GM19351 (cell line): ENCODE measurements around the gene CEACAM1.
"Not testable (repeated sequence)": the region's sequence is repeated elsewhere in the genome, so short reads cannot be mapped to it uniquely, and the experiment has no call there.

ENCODE experiments used
- ATAC-seq: cut with Tn5 transposase; IDR thresholded peaks from one replicate; pipeline ENCODE4 v1.9.1; 2021; ENCODE audit warnings: mild to moderate bottlenecking, moderate library complexity; ENCODE audit not compliant: unreplicated experiment

Gene CEACAM1

DNA sequence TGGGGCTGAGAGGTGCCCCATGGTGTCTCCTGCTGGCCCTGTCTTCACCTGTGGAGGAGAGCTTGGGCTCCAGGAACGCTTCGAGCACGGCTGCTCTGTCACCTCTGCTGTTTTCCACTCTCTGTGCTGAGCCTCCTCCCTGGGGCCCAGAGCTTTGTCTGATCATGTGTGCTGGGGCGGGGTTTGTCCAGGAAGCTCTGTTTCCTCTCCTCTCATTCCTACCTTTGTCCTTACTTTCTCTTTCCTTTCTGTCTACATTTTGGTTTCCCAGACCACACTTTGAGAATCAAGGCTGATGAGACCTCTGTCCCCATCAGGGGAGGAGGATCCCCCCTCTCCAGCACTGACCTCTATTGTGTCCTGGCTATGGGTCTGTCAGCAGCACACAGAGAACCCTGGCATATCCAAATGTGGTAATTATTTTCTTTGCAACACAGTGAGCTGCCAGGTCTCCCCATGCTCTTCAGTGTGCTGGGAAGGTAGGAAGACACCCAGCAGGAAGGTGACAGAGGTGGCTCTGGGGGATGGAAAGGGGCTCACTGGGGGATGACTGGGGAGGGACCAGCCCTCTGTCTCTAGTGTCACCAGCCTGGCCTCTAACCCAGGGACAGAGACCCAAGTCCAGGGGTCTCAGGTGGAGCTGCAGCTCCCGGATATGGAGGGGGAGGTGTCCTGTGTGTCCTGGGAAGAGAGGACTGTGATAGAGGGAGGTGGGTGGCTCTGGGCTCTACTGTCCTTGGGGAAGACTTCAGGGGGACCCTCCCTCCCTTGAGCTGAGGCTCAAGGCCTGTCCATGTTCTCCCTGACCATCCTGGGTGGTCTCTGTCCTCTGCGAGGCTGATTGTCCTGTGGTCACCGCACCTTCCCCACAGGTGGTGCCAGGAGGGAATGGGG lies at the start of gene CEACAM1:
Gene CEACAM1 (minus strand): TSS at position 128 of the 894 bp plus-strand sequence. CDS start 107 bp downstream, at position 21.
- peak; percentile 54 for ATAC-seq

DNA sequence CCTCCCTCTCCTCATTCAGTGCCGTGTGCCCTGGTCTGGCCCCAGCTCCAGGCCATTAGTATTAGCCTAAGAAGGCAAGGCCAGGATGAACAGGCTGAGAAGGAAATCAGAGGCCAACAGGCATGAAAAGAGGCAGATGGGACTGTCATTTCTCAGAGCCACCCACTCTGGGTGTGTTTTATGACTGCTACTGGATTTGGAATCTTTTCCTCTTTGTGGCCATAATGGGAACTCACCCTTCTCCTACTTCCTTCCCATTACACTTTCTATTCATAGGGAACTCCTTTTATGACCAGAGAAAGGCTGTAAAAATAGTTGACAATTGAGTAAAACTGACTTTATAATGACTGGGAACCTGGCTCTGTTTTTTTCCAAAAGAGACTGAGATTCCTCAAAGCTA lies 48.7 kb upstream of the CEACAM1 start:
- ATAC-seq = no peak

GRCh38 chr19:42576241-42576640 lies 48.0 kb upstream of the CEACAM1 start:
- ATAC-seq = no peak

GRCh38 chr19:42573642-42574041 lies 45.4 kb upstream of the CEACAM1 start:
- no peak for ATAC-seq

- no peak for ATAC-seq
Observed at GRCh38 chr19:42571116-42571515, 42.8 kb upstream of the CEACAM1 start.

DNA sequence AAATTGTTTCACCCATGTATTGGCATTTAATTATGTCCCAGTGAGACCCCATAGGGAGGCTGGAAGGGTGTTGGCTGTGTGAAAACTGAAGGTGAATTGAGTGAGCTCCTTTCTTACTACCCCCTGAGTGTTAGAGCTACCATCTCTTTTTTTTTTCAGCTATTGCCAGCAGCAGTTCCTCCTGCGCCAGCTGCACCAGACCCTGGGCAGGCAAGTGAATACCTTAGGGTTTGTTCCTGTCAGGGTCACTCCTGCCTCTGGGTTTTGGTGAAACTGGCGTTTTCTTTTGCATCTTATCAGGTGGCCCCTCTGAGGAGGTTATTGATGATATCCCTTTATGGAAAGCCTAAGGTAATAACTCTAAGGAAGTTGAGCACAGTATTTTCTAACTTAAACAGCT lies 40.9 kb upstream of the CEACAM1 start:
- no peak for ATAC-seq

GRCh38 chr19:42568006-42568405 lies 39.7 kb upstream of the CEACAM1 start:
- ATAC-seq = no peak

- ATAC-seq = no peak
Observed at GRCh38 chr19:42567567-42567966, 39.3 kb upstream of the CEACAM1 start.

DNA sequence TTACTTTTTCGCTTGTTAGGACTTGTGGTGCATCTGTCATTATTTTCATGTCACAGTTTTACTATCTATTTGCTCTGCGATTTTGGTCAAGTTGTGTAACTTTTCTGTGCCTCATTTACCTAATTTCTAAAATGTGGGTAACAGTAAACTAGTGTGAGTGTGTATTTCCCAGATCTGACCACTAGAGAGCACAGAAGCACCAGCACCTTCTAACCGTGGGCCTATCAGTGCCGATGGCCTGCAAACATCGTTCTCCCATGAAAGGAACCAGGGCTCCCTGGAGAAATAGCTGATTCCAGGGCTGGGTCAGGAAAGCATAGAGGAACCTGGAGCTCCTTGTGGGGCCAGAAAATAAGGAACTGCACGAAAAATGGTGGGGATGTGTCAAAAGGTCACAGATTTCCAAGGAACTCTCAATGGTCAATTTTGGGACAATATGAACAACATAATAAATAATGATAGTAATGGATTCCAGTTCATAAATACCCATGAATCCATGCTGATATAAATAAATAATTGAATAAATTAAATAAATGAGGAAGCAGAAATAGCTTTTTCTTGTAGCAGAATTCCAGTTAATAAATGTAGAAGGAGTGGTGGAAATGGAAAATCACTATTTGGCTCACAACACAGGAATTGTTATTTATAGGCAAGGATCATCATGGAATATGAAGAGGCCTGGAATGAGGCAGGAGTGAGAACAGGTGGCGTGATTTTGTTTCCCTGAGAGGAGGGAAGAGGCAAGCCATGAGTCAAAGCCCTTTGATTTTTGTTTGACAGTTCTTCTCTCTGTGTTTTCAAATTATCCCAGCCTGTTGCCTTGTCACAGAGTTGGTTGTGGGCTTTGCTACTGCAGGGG lies 35.3 kb upstream of the CEACAM1 start:
- peak; percentile 69 for ATAC-seq

GRCh38 chr19:42561512-42561911 lies 33.2 kb upstream of the CEACAM1 start:
- ATAC-seq = no peak

- no peak for ATAC-seq
Observed at GRCh38 chr19:42560731-42561130, 32.5 kb upstream of the CEACAM1 start.

GRCh38 chr19:42558450-42559150 lies 30.3 kb upstream of the CEACAM1 start:
- no peak for ATAC-seq

DNA sequence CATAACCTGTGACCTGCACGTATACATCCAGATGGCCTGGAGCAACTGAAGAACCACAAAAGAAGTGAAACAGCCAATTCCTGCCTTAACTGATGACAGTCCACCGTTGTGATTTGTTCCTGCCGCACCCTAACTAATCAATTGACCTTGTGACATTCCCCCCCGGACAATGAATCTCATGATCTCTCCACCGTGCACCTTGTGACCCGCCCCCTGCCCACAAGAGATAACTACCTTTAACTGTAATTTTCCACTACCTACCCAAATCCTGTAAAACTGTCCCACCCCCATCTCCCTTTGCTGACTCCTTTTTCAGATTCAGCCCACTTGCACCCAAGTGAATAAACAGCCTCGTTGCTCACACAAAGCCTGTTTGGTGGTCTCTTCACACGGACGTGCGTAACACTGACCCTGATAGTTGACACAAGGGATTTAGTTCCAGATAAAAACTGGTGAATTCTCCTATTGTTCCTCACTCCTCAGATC lies 29.1 kb upstream of the CEACAM1 start:
- not testable (repeated sequence) for ATAC-seq

DNA sequence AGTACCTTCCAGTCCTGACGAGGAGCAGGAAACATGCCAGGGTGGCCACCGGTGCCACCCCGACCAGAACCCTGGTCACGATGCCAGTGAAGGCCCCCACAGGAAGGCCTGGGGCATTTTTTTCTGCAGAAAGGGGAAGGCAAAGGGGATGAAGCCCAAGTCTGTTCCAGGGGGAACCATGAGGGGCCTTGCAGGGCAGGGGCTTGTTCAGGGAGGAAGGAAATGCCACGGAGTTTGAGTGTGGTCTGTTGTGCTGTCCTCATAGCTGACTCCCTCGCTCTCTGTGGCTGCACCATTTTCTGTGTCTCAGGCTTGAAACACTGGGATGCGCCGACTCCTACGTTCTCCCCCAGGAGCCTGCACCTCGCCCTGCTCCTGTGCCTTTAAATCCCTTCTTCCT lies 27.5 kb upstream of the CEACAM1 start:
- ATAC-seq = no peak

- ATAC-seq = no peak
Observed at GRCh38 chr19:42555317-42555716, 27.0 kb upstream of the CEACAM1 start.

DNA sequence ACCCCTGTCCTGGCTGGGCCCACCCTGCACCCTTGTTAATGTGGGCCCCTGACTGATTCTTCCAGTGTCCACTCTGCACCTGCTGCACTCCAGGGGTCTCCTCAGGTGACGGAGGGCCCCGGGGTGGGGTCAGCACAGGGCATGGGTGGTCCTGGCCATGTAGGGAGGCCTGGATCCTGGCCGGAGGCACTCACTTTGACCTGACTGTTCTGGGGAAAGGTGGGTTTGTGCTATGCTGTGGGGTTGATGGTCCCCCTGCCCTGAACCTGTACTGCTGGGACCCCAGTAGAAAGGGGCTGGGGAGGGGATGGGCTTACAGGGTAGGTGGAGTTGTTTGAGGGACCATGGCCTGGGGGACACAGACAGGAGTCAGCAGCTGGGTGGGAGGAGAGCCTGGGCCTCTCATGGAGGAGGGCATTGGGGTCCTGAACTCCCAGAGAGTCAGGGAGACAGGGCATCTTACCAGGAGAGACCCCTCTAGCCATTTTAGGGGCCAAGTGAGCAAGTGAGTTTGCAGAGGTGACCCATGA lies 25.8 kb upstream of the CEACAM1 start:
- ATAC-seq = no peak

- ATAC-seq = no peak
Observed at GRCh38 chr19:42553292-42554045, 25.2 kb upstream of the CEACAM1 start.

DNA sequence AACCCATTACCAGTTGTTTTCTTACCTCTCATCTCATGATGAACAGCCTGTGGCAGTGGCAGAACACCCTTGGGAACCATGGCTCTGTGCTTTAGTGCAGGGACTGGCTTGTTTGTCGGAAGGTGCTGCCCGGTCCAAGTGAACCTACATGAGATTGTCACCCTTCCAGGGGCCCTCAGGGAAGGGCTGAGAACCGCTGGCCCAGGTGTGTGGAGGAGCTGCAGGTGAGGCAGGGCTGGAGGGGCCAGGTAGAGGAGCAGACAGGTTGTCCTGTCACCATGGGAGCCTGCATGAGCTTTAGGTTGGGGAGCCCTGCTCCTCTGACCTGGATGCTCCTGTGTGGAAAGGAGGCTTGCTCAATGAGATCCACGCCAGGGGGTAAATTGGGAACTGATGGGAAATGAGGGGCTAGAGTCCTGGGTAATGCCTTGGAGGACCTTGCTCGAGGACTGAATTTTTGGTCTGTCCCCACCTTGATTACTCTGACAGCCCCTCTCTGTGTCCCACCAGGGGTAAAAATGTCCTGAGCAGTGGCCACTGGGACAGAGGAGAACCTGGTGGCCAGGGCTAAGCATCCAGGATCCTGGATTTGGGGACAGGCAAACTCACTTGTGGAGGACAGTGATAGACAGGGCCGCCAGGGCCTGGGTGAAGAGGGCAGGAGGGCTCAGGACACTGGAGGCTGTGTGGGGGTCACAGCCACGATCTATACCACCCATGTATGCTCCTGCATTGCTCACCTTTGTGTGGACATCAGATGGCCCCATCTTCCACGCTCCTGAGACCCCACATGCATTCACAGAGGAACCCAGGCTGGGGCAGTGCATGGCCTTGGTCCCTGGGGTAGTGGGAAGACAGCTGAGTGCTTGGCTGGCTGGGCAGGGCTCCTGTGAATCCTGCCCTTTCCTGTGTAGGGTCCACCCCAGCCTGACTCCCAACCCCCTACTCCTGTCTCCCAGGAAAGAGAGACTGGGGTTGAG lies 24.1 kb upstream of the CEACAM1 start:
- ATAC-seq = no peak

- not testable (repeated sequence) for ATAC-seq
Observed at GRCh38 chr19:42550521-42550920, 22.2 kb upstream of the CEACAM1 start.
